Measurements from ENCODE around the gene MCTP1. TPM values are rescaled to one million over a fixed set of nuclear protein-coding genes. Genes with fewer than 3 reads are reported as not detected.

Gene MCTP1
- total RNA-seq, 2 donors from 2014 or later, result 5.1 to 10.0 TPM

DNA sequence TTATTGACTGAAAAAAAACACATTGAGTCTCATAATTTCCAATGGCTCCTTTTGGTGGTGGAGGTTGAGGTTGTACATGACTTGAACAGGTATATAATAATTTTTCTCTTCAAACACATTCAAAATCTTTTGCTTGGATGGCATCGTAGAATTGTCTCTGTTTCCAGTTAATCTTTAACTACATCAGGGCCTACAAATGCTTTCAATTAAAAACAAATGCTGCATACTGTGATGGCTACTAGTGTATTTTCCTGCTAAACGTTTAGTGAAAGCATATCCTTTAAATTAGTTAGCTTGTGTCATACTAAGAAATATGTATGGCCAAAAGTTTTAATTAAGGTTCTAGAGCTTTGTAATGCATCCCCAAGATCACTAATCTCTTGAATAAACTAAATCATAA lies 352.6 kb downstream of the MCTP1 start:
- Histone ChIP-seq H3K27ac (no peak overlapping the region), H3K4me1 (no peaks in the 10 kb centered on the region), H3K9me3 (no peaks in the 10 kb centered on the region), H3K4me3 (no peak overlapping the region), H3K27me3 (no peaks in the 10 kb centered on the region), H3K36me3 (no peaks in the 10 kb centered on the region)
- TF ChIP-seq, protein P1, sequence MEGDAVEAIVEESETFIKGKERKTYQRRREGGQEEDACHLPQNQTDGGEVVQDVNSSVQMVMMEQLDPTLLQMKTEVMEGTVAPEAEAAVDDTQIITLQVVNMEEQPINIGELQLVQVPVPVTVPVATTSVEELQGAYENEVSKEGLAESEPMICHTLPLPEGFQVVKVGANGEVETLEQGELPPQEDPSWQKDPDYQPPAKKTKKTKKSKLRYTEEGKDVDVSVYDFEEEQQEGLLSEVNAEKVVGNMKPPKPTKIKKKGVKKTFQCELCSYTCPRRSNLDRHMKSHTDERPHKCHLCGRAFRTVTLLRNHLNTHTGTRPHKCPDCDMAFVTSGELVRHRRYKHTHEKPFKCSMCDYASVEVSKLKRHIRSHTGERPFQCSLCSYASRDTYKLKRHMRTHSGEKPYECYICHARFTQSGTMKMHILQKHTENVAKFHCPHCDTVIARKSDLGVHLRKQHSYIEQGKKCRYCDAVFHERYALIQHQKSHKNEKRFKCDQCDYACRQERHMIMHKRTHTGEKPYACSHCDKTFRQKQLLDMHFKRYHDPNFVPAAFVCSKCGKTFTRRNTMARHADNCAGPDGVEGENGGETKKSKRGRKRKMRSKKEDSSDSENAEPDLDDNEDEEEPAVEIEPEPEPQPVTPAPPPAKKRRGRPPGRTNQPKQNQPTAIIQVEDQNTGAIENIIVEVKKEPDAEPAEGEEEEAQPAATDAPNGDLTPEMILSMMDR (IDR thresholded peaks at IDR 0.05), result no peak
- DNase-seq (ENCODE audit: low spot score), result no peak

DNA sequence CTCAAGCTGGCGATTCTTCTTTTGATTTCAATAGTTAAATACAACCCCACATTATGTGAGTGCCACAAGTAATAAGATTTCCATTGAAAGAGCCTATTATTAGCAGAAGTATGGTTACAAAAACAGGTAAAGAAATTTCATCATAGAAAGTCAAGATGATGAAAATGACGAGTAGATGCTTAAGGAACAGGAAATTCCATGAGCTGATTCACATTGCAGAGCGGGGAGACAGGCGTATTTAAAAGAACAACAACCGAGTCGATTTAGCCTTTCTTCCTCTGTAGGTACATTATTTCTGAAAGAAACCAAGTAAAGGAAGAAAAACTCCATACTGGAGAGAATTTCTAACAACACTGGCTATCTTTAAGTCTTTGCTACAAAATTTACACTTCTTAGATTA lies 356.0 kb downstream of the MCTP1 start:
- Histone ChIP-seq H3K27ac (no peak overlapping the region), H3K27me3 (no peaks in the 10 kb centered on the region), H3K9me3 (no peaks in the 10 kb centered on the region), H3K4me3 (no peak overlapping the region), H3K4me1 (no peaks in the 10 kb centered on the region), H3K36me3 (no peaks in the 10 kb centered on the region)
- no peak for DNase-seq (ENCODE audit: low spot score)
- TF ChIP-seq, protein P1 (IDR thresholded peaks at IDR 0.05), result no peak

DNA sequence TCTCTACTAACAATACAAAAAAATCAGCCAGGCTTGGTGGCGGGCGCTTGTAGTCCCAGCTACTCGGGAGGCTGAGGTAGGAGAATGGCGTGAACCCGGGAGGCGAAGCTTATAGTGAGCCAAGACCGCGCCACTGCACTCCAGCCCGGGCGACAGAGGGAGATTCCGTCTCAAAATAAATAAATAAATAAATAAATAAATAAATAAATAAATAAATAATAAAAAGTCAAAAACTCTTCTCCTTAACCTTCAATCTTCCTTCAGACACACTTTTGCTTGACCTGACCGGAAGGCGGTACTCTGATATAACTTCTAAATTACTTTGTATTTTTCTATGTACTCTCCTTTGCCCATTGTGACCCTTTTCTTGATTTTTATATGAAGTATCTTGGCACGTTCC lies 364.3 kb downstream of the MCTP1 start:
- TF ChIP-seq, protein P1 (IDR thresholded peaks at IDR 0.05), result no peak
- no peaks in the 10 kb centered on the region for H3K36me3 ChIP-seq
- H3K4me1 ChIP-seq, result no peaks in the 10 kb centered on the region
- H3K27ac ChIP-seq, result no peak overlapping the region
- DNase-seq (ENCODE audit: low spot score), result no peak
- H3K27me3 ChIP-seq, result no peaks in the 10 kb centered on the region
- H3K9me3 ChIP-seq, result no peaks in the 10 kb centered on the region
- H3K4me3 ChIP-seq, result no peak overlapping the region

DNA sequence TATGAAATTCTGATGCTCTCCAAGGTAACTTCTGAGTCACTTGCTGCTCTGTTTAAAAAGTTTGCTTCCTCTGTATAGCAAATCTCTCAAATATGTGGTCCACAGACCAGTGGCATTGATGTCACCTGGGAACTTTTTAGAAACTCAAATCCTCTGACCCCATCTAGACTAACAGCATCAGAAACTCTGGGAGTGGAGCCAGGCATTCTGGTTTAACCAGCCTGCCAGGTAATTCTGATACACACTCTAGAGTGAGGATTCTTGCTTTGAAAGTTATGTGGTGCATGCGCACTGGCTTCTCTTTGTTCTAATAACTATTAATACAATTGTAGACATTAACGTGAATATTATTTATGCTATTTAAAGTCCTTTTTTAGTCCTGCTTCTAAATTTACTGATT lies 368.3 kb downstream of the MCTP1 start:
- TF ChIP-seq, protein P1 (IDR thresholded peaks at IDR 0.05), result no peak
- H3K27ac ChIP-seq, result no peak overlapping the region
- no peaks in the 10 kb centered on the region for H3K27me3 ChIP-seq
- H3K36me3 ChIP-seq, result no peaks in the 10 kb centered on the region
- H3K4me3 ChIP-seq, result no peak overlapping the region
- no peak for DNase-seq (ENCODE audit: low spot score)
- H3K4me1 ChIP-seq, result no peaks in the 10 kb centered on the region
- no peaks in the 10 kb centered on the region for H3K9me3 ChIP-seq

DNA sequence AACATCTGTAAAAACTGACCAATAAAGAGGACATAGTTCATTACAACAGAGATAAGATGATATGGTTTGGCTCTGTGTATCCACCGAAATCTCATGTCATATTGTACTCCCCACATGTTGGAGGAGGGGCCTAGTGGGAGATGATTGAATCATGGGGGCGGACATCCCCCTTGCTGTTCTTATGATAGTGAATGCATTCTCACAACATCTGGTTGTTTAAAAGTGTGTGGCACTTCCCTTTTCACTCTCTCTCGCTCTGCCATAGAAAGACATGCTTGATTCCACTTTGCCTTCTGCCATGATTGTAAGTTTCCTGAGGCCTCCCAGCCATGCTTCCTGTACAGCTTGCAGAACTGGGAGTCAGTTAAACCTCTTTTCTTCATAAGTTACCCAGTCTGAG lies 373.6 kb downstream of the MCTP1 start:
- TF ChIP-seq, protein P1 (IDR thresholded peaks at IDR 0.05), result no peak
- DNase-seq (ENCODE audit: low spot score), result no peak
- Histone ChIP-seq H3K36me3 (no peaks in the 10 kb centered on the region), H3K4me3 (no peak overlapping the region), H3K9me3 (no peaks in the 10 kb centered on the region), H3K27me3 (no peaks in the 10 kb centered on the region), H3K27ac (no peak overlapping the region), H3K4me1 (no peaks in the 10 kb centered on the region)

DNA sequence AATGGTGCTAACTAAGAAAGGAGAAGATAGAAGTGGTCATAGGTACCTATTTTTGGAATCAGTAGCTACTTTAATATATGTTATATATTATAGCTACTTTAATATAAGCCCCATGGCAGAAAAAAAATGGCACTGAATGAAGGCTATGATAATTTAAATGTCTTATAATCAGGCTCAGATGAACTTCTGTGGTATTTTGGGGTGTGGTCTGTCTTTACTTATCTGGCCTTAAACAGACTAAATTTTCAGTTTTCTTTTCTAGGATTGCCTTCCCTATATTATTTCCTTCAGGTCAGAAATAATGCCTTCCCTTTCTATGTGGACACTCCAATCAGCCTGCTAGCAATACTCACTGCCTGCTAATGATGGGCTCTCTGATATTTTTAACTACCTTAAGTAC lies 374.2 kb downstream of the MCTP1 start:
- Histone ChIP-seq H3K4me3 (no peak overlapping the region), H3K27ac (no peak overlapping the region), H3K36me3 (no peaks in the 10 kb centered on the region), H3K27me3 (no peaks in the 10 kb centered on the region), H3K4me1 (no peaks in the 10 kb centered on the region), H3K9me3 (no peaks in the 10 kb centered on the region)
- DNase-seq (ENCODE audit: low spot score), result no peak
- TF ChIP-seq, protein P1 (IDR thresholded peaks at IDR 0.05), result no peak

Data from right atrium auricular region (tissue), 2 donors.